ENCODE measurements around the gene EIPR1. TPM values are rescaled to one million over a fixed set of nuclear protein-coding genes. Genes with fewer than 3 reads are reported as not detected.

The EIPR1 gene
- total RNA-seq, 4 donors from 2014 or later = 26.1 to 51.6 (median 40.0) TPM

- TF ChIP-seq CTCF (IDR thresholded peaks at IDR 0.05) = no peak
- TF ChIP-seq POLR2A (IDR thresholded peaks at IDR 0.05) = no peak
- H3K4me1 ChIP-seq = peaks cover 3 to 10% of the 10 kb centered on the region in 2 donors
- no peak overlapping the region for H3K27ac ChIP-seq
- no peaks in the 10 kb centered on the region for H3K27me3 ChIP-seq
- no peak for DNase-seq
- intact Hi-C loops (cut with DNase I) = loop anchor here (10.0 kb wide), 1 partner anchor 285 kb away; no protein-coding TSS in a partner anchor
- no peak overlapping the region for H3K4me3 ChIP-seq (replicated peaks in 1 of 3)
- no peaks in the 10 kb centered on the region for H3K36me3 ChIP-seq
- no peaks in the 10 kb centered on the region for H3K9me3 ChIP-seq
- 93 to 95% methylated on average over 5 to 11 of the region's 11 CpGs for WGBS, 2 donors
These were observed 198.0 kb downstream of the EIPR1 start for GRCh38 chr2:3179626-3180025.

DNA sequence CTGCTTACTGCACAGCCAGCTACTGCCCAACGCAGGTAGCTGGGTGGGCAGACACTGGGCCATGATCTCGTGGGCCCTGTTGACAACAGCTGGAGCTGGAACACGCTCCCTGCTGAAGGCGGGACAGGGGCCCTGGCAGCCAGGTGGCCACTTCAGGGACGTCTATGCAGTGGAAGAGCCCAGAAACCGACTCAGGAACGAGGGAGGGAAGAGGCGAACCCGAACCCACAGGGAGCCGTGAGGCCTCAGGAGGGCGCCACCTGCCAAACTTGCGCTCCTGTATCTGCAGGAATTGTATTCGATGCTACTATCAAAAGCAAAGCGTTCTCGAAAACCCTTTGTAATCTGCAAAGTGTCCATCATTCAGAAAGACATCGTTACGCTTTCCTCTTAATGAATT, 198.4 kb downstream of the EIPR1 start:
- 84 to 88% methylated on average over 17 of the region's 17 CpGs for WGBS, 2 donors
- peaks cover 3 to 10% of the 10 kb centered on the region in 2 donors for H3K4me1 ChIP-seq
- no peaks in the 10 kb centered on the region for H3K36me3 ChIP-seq
- peak overlapping the region in 1 of 3 donors; percentile 47 for H3K27ac ChIP-seq
- H3K9me3 ChIP-seq = no peaks in the 10 kb centered on the region
- intact Hi-C loops (cut with DNase I) = no loop called here
- no peaks in the 10 kb centered on the region for H3K27me3 ChIP-seq
- no peak for TF ChIP-seq CTCF (IDR thresholded peaks at IDR 0.05)
- no peak for TF ChIP-seq POLR2A (IDR thresholded peaks at IDR 0.05)
- no peak overlapping the region for H3K4me3 ChIP-seq (replicated peaks in 1 of 3)
- no peak for DNase-seq

- no peak for DNase-seq
- H3K9me3 ChIP-seq = no peaks in the 10 kb centered on the region
- peaks cover 3 to 10% of the 10 kb centered on the region in 2 donors for H3K4me1 ChIP-seq
- no peak for TF ChIP-seq POLR2A (IDR thresholded peaks at IDR 0.05)
- no peak for TF ChIP-seq CTCF (IDR thresholded peaks at IDR 0.05)
- 60 to 61% methylated on average over 4 to 5 of the region's 7 CpGs for WGBS, 2 donors
- peak overlapping the region in 2 of 3 donors; percentile 47 to 56 for H3K27ac ChIP-seq
- no peaks in the 10 kb centered on the region for H3K36me3 ChIP-seq
- no peak overlapping the region for H3K4me3 ChIP-seq (replicated peaks in 1 of 3)
- intact Hi-C loops (cut with DNase I) = no loop called here
- no peaks in the 10 kb centered on the region for H3K27me3 ChIP-seq
These were observed 199.0 kb downstream of the EIPR1 start for GRCh38 chr2:3178578-3179031.

- Histone ChIP-seq H3K27ac (peak overlapping the region in 2 of 3 donors; percentile 47 to 56), H3K4me3 (replicated peaks in 1 of 3) (no peak overlapping the region), H3K9me3 (no peaks in the 10 kb centered on the region), H3K36me3 (no peaks in the 10 kb centered on the region), H3K4me1 (peaks cover 3 to 10% of the 10 kb centered on the region in 2 donors), H3K27me3 (no peaks in the 10 kb centered on the region)
- intact Hi-C loops (cut with DNase I) = no loop called here
- peak; percentile 71 to 73 for DNase-seq
- WGBS, 2 donors = 66 to 83% methylated on average over 8 to 10 of the region's 10 CpGs
- TF ChIP-seq CTCF (IDR thresholded peaks at IDR 0.05) (no peak), POLR2A (IDR thresholded peaks at IDR 0.05) (no peak)
These were observed 199.6 kb downstream of the EIPR1 start for GRCh38 chr2:3177891-3178577.

DNA sequence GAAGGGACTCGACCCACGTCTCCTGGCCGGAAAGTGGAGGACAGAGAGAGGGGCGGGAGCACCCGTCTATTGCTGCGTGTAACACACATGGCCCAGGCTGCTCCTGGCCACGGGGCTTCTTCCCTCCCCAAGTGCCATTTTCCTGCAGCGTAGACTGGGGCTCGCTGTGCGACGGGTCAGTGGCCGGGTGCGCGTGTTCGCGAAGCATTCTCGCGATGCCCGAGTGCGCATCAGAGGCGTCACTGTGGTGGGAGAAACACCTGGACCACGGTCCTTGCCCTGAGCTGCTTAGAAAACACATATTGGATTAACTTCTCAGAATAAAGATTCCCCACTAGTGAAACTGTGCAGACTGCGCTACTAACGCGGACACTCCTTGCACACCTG, 200.8 kb downstream of the EIPR1 start:
- Histone ChIP-seq H3K36me3 (no peaks in the 10 kb centered on the region), H3K27me3 (no peaks in the 10 kb centered on the region), H3K27ac (no peak overlapping the region), H3K9me3 (no peaks in the 10 kb centered on the region), H3K4me3 (replicated peaks in 1 of 3) (no peak overlapping the region), H3K4me1 (peaks cover 3 to 10% of the 10 kb centered on the region in 2 donors)
- intact Hi-C loops (cut with DNase I) = no loop called here
- 97 to 98% methylated on average over 21 to 23 of the region's 25 CpGs for WGBS, 2 donors
- DNase-seq = no peak
- TF ChIP-seq POLR2A (IDR thresholded peaks at IDR 0.05) = no peak
- no peak for TF ChIP-seq CTCF (IDR thresholded peaks at IDR 0.05)
